H1 (cell line): ENCODE data around the gene MDK.

Source experiments
- POLR2A ChIP-seq, 2 experiments: IDR thresholded peaks; 1 replicate in 1 of 2; 2 replicates in 1 of 2; pipeline ENCODE4 v1.6.1; 2011; ENCODE audit warnings: low read depth in 2 of 2, low read length in 2 of 2, mild to moderate bottlenecking in 2 of 2; ENCODE audit errors: control extremely low read depth in 1 of 2
- TF ChIP-seq, protein P1 (sequence below), 3 experiments: IDR thresholded peaks; 1 replicate in 2 of 3; 2 replicates in 1 of 3; pipeline versions ENCODE4 v1.5.1 to v1.6.1; 2011; ENCODE audit warnings: low read length in 3 of 3, mild to moderate bottlenecking in 3 of 3, inconsistent platforms in 2 of 3, low read depth in 1 of 3, moderate library complexity in 1 of 3; ENCODE audit not compliant: insufficient read depth in 1 of 3; ENCODE audit errors: control extremely low read depth in 1 of 3

GRCh38 chr11:46418751-46419150 is 37.3 kb downstream of the MDK start:
- TF ChIP-seq, protein P1, sequence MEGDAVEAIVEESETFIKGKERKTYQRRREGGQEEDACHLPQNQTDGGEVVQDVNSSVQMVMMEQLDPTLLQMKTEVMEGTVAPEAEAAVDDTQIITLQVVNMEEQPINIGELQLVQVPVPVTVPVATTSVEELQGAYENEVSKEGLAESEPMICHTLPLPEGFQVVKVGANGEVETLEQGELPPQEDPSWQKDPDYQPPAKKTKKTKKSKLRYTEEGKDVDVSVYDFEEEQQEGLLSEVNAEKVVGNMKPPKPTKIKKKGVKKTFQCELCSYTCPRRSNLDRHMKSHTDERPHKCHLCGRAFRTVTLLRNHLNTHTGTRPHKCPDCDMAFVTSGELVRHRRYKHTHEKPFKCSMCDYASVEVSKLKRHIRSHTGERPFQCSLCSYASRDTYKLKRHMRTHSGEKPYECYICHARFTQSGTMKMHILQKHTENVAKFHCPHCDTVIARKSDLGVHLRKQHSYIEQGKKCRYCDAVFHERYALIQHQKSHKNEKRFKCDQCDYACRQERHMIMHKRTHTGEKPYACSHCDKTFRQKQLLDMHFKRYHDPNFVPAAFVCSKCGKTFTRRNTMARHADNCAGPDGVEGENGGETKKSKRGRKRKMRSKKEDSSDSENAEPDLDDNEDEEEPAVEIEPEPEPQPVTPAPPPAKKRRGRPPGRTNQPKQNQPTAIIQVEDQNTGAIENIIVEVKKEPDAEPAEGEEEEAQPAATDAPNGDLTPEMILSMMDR (IDR thresholded peaks at IDR 0.05; ENCODE audit: control extremely low read depth in 1 of 3, insufficient read depth in 1 of 3, low read depth in 1 of 3, low read length in 3 of 3): no peak
- TF ChIP-seq POLR2A (IDR thresholded peaks at IDR 0.05; ENCODE audit: control extremely low read depth in 1 of 2, low read depth in 2 of 2, low read length in 2 of 2): no peak
